Glutamatergic neuron (in vitro differentiated cells): Measurements from ENCODE around the gene BFSP1. TPM values are rescaled to one million over a fixed set of nuclear protein-coding genes. Genes with fewer than 3 reads are reported as not detected.

ENCODE experiments used
- DNase-seq: peaks from one replicate; pipeline ENCODE4 v3.0.0; 2022
- H3K27ac Mint-ChIP-seq: one replicate; pipeline ENCODE4 v1.8.0; 2020; ENCODE audit warnings: mild to moderate bottlenecking, mixed read lengths, inconsistent platforms; ENCODE audit not compliant: unreplicated experiment
- H3K27me3 Mint-ChIP-seq: one replicate; pipeline ENCODE4 v1.8.0; 2020; ENCODE audit warnings: mild to moderate bottlenecking, moderate library complexity, mixed read lengths, inconsistent platforms; ENCODE audit not compliant: unreplicated experiment
- H3K36me3 Mint-ChIP-seq: one replicate; pipeline ENCODE4 v1.8.0; 2020; ENCODE audit warnings: mild to moderate bottlenecking, mixed read lengths, inconsistent platforms; ENCODE audit not compliant: unreplicated experiment
- H3K4me1 Mint-ChIP-seq: one replicate; pipeline ENCODE4 v1.8.0; 2020; ENCODE audit warnings: mild to moderate bottlenecking, low read depth, mixed read lengths, inconsistent platforms; ENCODE audit not compliant: unreplicated experiment
- H3K4me3 Mint-ChIP-seq: one replicate; pipeline ENCODE4 v1.8.0; 2020; ENCODE audit warnings: mild to moderate bottlenecking, mixed read lengths, inconsistent platforms; ENCODE audit not compliant: unreplicated experiment
- H3K9me3 Mint-ChIP-seq: one replicate; pipeline ENCODE4 v1.8.0; 2020; ENCODE audit warnings: mild to moderate bottlenecking, moderate library complexity, mixed read lengths, inconsistent platforms; ENCODE audit not compliant: unreplicated experiment
- total RNA-seq: library from RNA; stranded (reverse); fragmentation: NEBNext Ultra II Directional; extraction: Animal tissue kit (Norgen Biotek cat#: 25700); gene quantifications from one replicate; pipeline ENCODE4 v1.2.1, GENCODE V29; 2021; ENCODE audit not compliant: unreplicated experiment
- TF ChIP-seq, protein P1 (sequence below): fragments of 200-600 bp; sonication (generic); IDR thresholded peaks from one replicate; pipeline ENCODE4 v1.5.0; 2021; ENCODE audit not compliant: partially characterized antibody, unreplicated experiment

The BFSP1 gene
- total RNA-seq, 1 donor from 2014 or later: 0.69 TPM

DNA sequence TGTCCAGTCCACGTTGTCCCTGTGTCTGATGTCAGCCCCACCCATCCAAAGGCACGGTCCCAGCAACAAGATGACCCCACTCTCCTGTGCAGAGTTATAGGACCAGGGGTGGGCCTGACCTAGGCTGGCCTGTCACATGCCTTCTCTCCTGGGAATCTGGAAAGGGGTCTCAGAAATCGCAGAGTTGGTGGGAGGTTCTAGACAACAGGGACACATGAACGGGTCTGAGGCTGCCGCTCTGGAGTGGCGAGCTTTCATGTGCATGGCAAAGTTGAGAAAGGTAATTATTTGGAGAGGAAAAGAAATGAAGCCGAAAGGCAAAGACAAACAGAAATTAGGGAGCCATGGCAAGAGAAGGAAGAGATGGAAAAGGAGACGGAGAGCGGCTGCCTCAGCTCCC is 29.5 kb downstream of the BFSP1 start:
- TF ChIP-seq, protein P1, sequence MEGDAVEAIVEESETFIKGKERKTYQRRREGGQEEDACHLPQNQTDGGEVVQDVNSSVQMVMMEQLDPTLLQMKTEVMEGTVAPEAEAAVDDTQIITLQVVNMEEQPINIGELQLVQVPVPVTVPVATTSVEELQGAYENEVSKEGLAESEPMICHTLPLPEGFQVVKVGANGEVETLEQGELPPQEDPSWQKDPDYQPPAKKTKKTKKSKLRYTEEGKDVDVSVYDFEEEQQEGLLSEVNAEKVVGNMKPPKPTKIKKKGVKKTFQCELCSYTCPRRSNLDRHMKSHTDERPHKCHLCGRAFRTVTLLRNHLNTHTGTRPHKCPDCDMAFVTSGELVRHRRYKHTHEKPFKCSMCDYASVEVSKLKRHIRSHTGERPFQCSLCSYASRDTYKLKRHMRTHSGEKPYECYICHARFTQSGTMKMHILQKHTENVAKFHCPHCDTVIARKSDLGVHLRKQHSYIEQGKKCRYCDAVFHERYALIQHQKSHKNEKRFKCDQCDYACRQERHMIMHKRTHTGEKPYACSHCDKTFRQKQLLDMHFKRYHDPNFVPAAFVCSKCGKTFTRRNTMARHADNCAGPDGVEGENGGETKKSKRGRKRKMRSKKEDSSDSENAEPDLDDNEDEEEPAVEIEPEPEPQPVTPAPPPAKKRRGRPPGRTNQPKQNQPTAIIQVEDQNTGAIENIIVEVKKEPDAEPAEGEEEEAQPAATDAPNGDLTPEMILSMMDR: no peak
- Mint-ChIP-seq H3K27me3 (peaks cover 4% of the 10 kb centered on the region), H3K4me1 (peaks cover 2% of the 10 kb centered on the region), H3K4me3 (no peak overlapping the region), H3K36me3 (no peaks in the 10 kb centered on the region), H3K27ac (no peak overlapping the region), H3K9me3 (peaks cover 2% of the 10 kb centered on the region)
- DNase-seq: no peak

DNA sequence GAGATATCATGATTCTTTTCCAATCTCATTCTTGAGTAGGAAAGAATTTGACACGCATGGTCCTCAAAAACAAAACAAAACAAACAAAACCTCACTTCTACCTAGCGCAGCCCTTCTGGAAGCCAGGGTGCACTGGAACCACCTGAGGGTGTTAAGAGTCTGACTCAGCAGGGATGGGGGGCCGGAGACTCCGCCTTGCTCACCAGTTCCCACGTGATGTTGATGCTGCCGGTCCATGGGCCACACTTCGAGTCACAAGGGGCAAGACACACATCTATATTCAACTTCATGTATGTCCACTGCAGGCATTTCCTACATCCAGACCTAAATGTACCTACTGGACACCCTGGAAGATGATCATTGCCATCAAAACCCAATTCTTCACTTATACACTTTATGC is 30.4 kb downstream of the BFSP1 start:
- Mint-ChIP-seq H3K36me3 (no peaks in the 10 kb centered on the region), H3K27me3 (peaks cover 4% of the 10 kb centered on the region), H3K27ac (no peak overlapping the region), H3K4me1 (peaks cover 2% of the 10 kb centered on the region), H3K9me3 (peaks cover 2% of the 10 kb centered on the region), H3K4me3 (no peak overlapping the region)
- TF ChIP-seq, protein P1: no peak
- DNase-seq: no peak

DNA sequence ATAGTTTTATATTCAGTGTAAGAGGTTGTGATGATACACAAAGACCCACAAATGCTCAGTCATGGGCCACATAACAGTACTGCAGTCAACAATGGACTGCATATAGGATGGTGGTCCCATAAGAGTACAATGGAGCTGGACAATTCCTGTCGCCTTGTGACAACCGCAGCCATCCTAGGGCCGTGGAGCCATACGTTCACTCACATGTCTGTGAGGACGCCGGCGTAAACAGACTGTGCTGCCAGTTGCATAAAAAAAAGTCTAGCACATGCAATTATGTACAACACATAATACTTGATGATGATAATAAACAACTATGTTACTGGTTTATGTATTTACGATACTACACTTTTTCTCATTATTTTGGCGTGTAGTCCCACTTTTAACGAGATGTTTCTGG is 30.9 kb downstream of the BFSP1 start:
- peaks cover 2% of the 10 kb centered on the region for H3K27me3 Mint-ChIP-seq
- peaks cover 2% of the 10 kb centered on the region for H3K4me1 Mint-ChIP-seq
- H3K4me3 Mint-ChIP-seq: no peak overlapping the region
- H3K27ac Mint-ChIP-seq: no peak overlapping the region
- DNase-seq: no peak
- H3K36me3 Mint-ChIP-seq: no peaks in the 10 kb centered on the region
- TF ChIP-seq, protein P1: no peak
- H3K9me3 Mint-ChIP-seq: peaks cover 2% of the 10 kb centered on the region

DNA sequence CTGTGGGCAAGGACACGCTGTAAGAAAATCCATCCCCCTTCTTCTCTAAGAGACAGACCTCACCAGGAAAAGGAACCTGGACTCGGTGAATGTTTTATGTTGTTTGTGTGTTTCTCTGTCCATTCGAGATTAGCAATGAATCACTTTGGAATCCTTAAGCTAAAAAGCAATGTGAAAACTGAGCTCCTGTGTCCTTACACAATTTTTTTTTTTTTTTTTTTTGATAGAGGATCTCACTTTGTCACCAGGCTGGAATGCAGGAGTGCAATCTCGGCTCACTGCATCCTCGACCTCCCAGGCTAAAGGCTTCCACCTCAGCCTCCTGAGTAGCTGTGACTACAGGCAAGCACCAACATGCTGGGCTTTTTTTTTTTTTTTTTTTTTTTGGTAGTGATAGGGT is 32.1 kb downstream of the BFSP1 start:
- no peak overlapping the region for H3K4me3 Mint-ChIP-seq
- H3K27me3 Mint-ChIP-seq: peaks cover 2% of the 10 kb centered on the region
- peaks cover 2% of the 10 kb centered on the region for H3K9me3 Mint-ChIP-seq
- peaks cover 5% of the 10 kb centered on the region for H3K36me3 Mint-ChIP-seq
- H3K27ac Mint-ChIP-seq: no peak overlapping the region
- TF ChIP-seq, protein P1: no peak
- peaks cover 2% of the 10 kb centered on the region for H3K4me1 Mint-ChIP-seq
- no peak for DNase-seq

DNA sequence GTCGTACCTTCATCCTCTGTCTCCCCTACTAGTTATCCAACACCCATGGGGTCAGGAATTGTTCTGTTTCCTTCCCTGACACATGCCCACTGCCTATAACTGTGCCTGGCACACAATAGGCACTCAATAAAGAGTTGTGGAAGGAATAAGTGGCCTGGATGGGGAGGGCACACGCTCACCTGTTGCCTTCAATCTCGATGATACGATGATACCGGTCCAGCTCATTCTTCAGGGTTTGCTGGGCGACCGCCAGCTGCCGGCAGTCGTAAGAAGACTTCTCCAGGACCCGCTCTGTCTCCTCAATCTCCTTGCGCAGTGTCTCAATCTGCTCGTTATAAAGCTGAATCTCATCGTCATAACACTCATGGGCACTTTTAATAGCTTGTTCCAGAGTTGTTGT is 32.5 kb downstream of the BFSP1 start:
- peaks cover 5% of the 10 kb centered on the region for H3K36me3 Mint-ChIP-seq

More for the DNA sequence above, 32.5 kb downstream of the BFSP1 start:
- Mint-ChIP-seq H3K27me3 (peaks cover 2% of the 10 kb centered on the region), H3K4me1 (peaks cover 2% of the 10 kb centered on the region), H3K4me3 (no peak overlapping the region), H3K9me3 (peaks cover 2% of the 10 kb centered on the region), H3K27ac (no peak overlapping the region)
- no peak for DNase-seq
- TF ChIP-seq, protein P1: no peak
